ENCODE results near the gene XIRP1. TPM values are rescaled to one million over a fixed set of nuclear protein-coding genes. Genes with fewer than 3 reads are reported as not detected.

XIRP1 gene
- total and polyA plus RNA-seq, 2 of the 13 experiments (the other 11 are each of a cell fraction or from before 2014, with no cell fraction given), result not detected

GRCh38 chr3:39207361-39208186 lies 15.2 kb upstream of the XIRP1 start (continued):
- TF ChIP-seq CTCF (CRISPR knock-in tag; IDR thresholded peaks at IDR 0.05), result no peak
- no peak for TF ChIP-seq MXD4 (CRISPR knock-in tag; IDR thresholded peaks at IDR 0.05)
- no peak for TF ChIP-seq ZXDC (CRISPR knock-in tag; IDR thresholded peaks at IDR 0.05)

GRCh38 chr3:39205919-39206516 lies 13.6 kb upstream of the XIRP1 start:
- H3K9ac ChIP-seq (ENCODE audit: insufficient read depth, low read depth, low read length), result no peak overlapping the region
- no TSS peak for BruUV-seq (replicated peaks)
- H3K36me3 ChIP-seq (replicated peaks in 1 of 2; ENCODE audit: control insufficient read depth in 1 of 2, insufficient read depth in 2 of 2, low read length in 2 of 2), result no peaks in the 10 kb centered on the region
- H3K4me2 ChIP-seq (ENCODE audit: low read depth, low read length), result no peak overlapping the region
- no peak overlapping the region for H3K27ac ChIP-seq (ENCODE audit: extremely low read length, insufficient read depth, low read length)
- intact Hi-C loops (cut with micrococcal nuclease; ENCODE audit: unreplicated experiment) (loop anchor here (5.0 kb wide), 1 partner anchor 79 kb away; no protein-coding TSS in a partner anchor), in situ Hi-C loops (cut with HindIII; ENCODE audit: extremely low pct_ligation_motif_present, low pct_unique_long_range_greater_than_20kb) (no loop called here)
- 38% methylated on average over 5 of the region's 6 CpGs for WGBS (ENCODE audit: low lambda C conversion rate)
- CTCF ChIA-PET (ENCODE audit: low intra/inter-chr PET ratio, low total read pairs), result no interaction called here
- POLR2A ChIA-PET, result no interaction called here
- H3K27me3 ChIP-seq (ENCODE audit: control insufficient read depth in 1 of 2, insufficient read depth in 2 of 2, low read length in 2 of 2), result peaks cover 1 to 41% of the 10 kb centered on the region in 2 experiments; a peak in 4 of 5 replicates
- no peak for ATAC-seq
- no peak for DNase-seq (ENCODE audit: low spot score)
- H3K79me2 ChIP-seq (ENCODE audit: insufficient read depth, low read length), result no peaks in the 10 kb centered on the region
- no peaks in the 10 kb centered on the region for H3K9me3 ChIP-seq (ENCODE audit: low read length)
- no peak overlapping the region for H3K4me3 ChIP-seq (replicated peaks in 1 of 3; ENCODE audit: insufficient read depth in 1 of 3, low read depth in 2 of 3, low read length in 3 of 3)
- FAIRE-seq, result no peak
- TF ChIP-seq PHF5A (CRISPR knock-in tag; IDR thresholded peaks at IDR 0.05; ENCODE audit: low read depth, unreplicated experiment), result no peak
- TF ChIP-seq ZNF335 (CRISPR knock-in tag; IDR thresholded peaks at IDR 0.05), result no peak
- no peaks in the 10 kb centered on the region for H3K4me1 ChIP-seq (ENCODE audit: insufficient read depth, low read length)
- H4K20me1 ChIP-seq (ENCODE audit: insufficient read depth, low read length), result no peaks in the 10 kb centered on the region
- H2AFZ ChIP-seq (ENCODE audit: low read length), result no peak overlapping the region
